Right renal cortex interstitium (tissue), 3 donors: ENCODE measurements around the gene RALGAPA2. TPM values are rescaled to one million over a fixed set of nuclear protein-coding genes. Genes with fewer than 3 reads are reported as not detected.

Experiments used
- DNase-seq, 3 donors: peaks; one replicate each; pipeline ENCODE4 v3.0.0-alpha.2; 2013; ENCODE audit warnings: low read depth in 3 of 3, low spot score in 2 of 3
- polyA plus RNA-seq, 3 donors: library from polyadenylated mRNA; unstranded; fragments of 120-200 nt; gene quantifications; one replicate each; pipeline ENCODE4 v1.2.1, GENCODE V29; 2013; ENCODE audit not compliant: insufficient read length in 3 of 3

Gene RALGAPA2
- polyA plus RNA-seq, 3 donors, result 17.4 to 20.0 (median 18.7) TPM

- DNase-seq, result no peak
These were observed 206.9 kb downstream of the RALGAPA2 start for GRCh38 chr20:20505554-20505953.

- no peak for DNase-seq
These were observed 208.5 kb downstream of the RALGAPA2 start for GRCh38 chr20:20503777-20504530.

- DNase-seq, result no peak
These were observed 211.3 kb downstream of the RALGAPA2 start for GRCh38 chr20:20501128-20501527.

- DNase-seq, result no peak
These were observed 212.1 kb downstream of the RALGAPA2 start for GRCh38 chr20:20500312-20500711.

GRCh38 chr20:20499439-20499838, 213.0 kb downstream of the RALGAPA2 start:
- no peak for DNase-seq

GRCh38 chr20:20498076-20498861, 214.2 kb downstream of the RALGAPA2 start:
- DNase-seq, result no peak

GRCh38 chr20:20497242-20497978, 215.0 kb downstream of the RALGAPA2 start:
- no peak for DNase-seq

- DNase-seq, result no peak
These were observed 216.5 kb downstream of the RALGAPA2 start for GRCh38 chr20:20495729-20496503.

- no peak for DNase-seq
These were observed 218.7 kb downstream of the RALGAPA2 start for GRCh38 chr20:20493701-20494100.

- no peak for DNase-seq
These were observed 219.7 kb downstream of the RALGAPA2 start for GRCh38 chr20:20492521-20493332.

- no peak for DNase-seq
These were observed 220.6 kb downstream of the RALGAPA2 start for GRCh38 chr20:20491784-20492264.

GRCh38 chr20:20491110-20491783, 221.2 kb downstream of the RALGAPA2 start:
- DNase-seq, result no peak

- no peak for DNase-seq
These were observed 221.8 kb downstream of the RALGAPA2 start for GRCh38 chr20:20490673-20491072.

GRCh38 chr20:20489648-20490341, 222.6 kb downstream of the RALGAPA2 start:
- DNase-seq, result no peak

GRCh38 chr20:20489054-20489453, 223.4 kb downstream of the RALGAPA2 start:
- DNase-seq, result no peak

- no peak for DNase-seq
These were observed 224.1 kb downstream of the RALGAPA2 start for GRCh38 chr20:20488388-20488787.

GRCh38 chr20:20487811-20488210, 224.6 kb downstream of the RALGAPA2 start:
- DNase-seq, result no peak

GRCh38 chr20:20483328-20483727, 229.1 kb downstream of the RALGAPA2 start:
- DNase-seq, result no peak
